SK-N-SH (cell line): ENCODE measurements around the gene HMHB1. TPM values are rescaled to one million over a fixed set of nuclear protein-coding genes. Genes with fewer than 3 reads are reported as not detected.

Experiments
- CTCF ChIA-PET: fragments of 300-600, 350-600 bp; formaldehyde crosslinking; extraction: SDS; loops from one replicate; lab custom pipeline; 2021; lab: Yijun Ruan, JAX
- POLR2A ChIA-PET: fragments of 350-600 bp; sonication (Branson Sonifier 250); formaldehyde crosslinking; extraction: SDS; loops from one replicate; lab custom pipeline; 2020; ENCODE audit warnings: antibody characterized with exemption, inconsistent platforms; lab: Yijun Ruan, JAX
- DNase-seq: peaks from one replicate; pipeline ENCODE4 v3.0.0; 2012
- H2AFZ ChIP-seq: fragments of 200-600 bp; sonication (generic); 2 replicates; pipeline ENCODE4 v1.8.1; 2016; ENCODE audit warnings: antibody characterized with exemption, mild to moderate bottlenecking, low read depth
- H3F3A ChIP-seq: fragments of 200-600 bp; sonication (generic); replicated peaks from 2 replicates; pipeline ENCODE3; 2016; ENCODE audit warnings: antibody characterized with exemption, mild to moderate bottlenecking; ENCODE audit not compliant: insufficient read depth
- H3K27ac ChIP-seq, 2 experiments: fragments of 200-500 bp in 1 of 2; fragments of 200-600 bp in 1 of 2; sonication (Bioruptor generic) in 1 of 2; sonication (generic), shearing (Covaris generic) in 1 of 2; 2 replicates each; pipeline versions ENCODE4 v1.5.1 to v1.6.1; 2014 to 2016; ENCODE audit warnings: low read depth in 2 of 2, inconsistent platforms in 1 of 2, low read length in 1 of 2, mild to moderate bottlenecking in 1 of 2, mixed read lengths in 1 of 2
- H3K27me3 ChIP-seq: fragments of 200-600 bp; sonication (generic), shearing (Covaris generic); 2 replicates; pipeline ENCODE4 v1.6.1; 2016; ENCODE audit warnings: mixed run types; ENCODE audit not compliant: insufficient read depth
- H3K36me3 ChIP-seq, 2 experiments: fragments of 200-500 bp in 1 of 2; fragments of 200-600 bp in 1 of 2; sonication (Bioruptor generic) in 1 of 2; sonication (generic) in 1 of 2; replicated peaks in 1 of 2; 2 replicates each; pipeline versions ENCODE3 to v1.5.1; 2014 to 2016; ENCODE audit warnings: low read length in 1 of 2, mild to moderate bottlenecking in 1 of 2; ENCODE audit not compliant: insufficient read depth in 2 of 2, control insufficient read depth in 1 of 2
- H3K4me1 ChIP-seq, 2 experiments: fragments of 200-500 bp in 1 of 2; fragments of 200-600 bp in 1 of 2; sonication (Bioruptor generic) in 1 of 2; sonication (generic), shearing (Covaris generic) in 1 of 2; 2 replicates each; pipeline versions ENCODE4 v1.5.1 to v1.6.1; 2014 to 2016; ENCODE audit warnings: low read depth in 1 of 2, low read length in 1 of 2, mixed run types in 1 of 2; ENCODE audit not compliant: insufficient read depth in 2 of 2, control insufficient read depth in 1 of 2
- H3K4me2 ChIP-seq: fragments of 200-600 bp; sonication (generic), shearing (Covaris generic); 2 replicates; pipeline ENCODE4 v1.6.1; 2017; ENCODE audit warnings: mixed run types
- H3K4me3 ChIP-seq, 2 experiments: fragments of 200-500 bp in 1 of 2; fragments of 200-600 bp in 1 of 2; sonication (Bioruptor generic) in 1 of 2; sonication (generic), shearing (Covaris generic) in 1 of 2; 2 replicates each; pipeline versions ENCODE4 v1.5.1 to v1.8.1; 2014 to 2016; ENCODE audit warnings: low read depth in 2 of 2, inconsistent platforms in 1 of 2, low read length in 1 of 2, mild to moderate bottlenecking in 1 of 2, mixed read lengths in 1 of 2, moderate library complexity in 1 of 2
- H3K79me2 ChIP-seq: fragments of 200-600 bp; sonication (generic); 2 replicates; pipeline ENCODE4 v1.8.1; 2017; ENCODE audit warnings: mild to moderate bottlenecking; ENCODE audit not compliant: insufficient read depth
- H3K9ac ChIP-seq: fragments of 200-600 bp; sonication (generic); 2 replicates; pipeline ENCODE4 v1.6.1; 2017; ENCODE audit warnings: mixed run types
- H3K9me2 ChIP-seq: fragments of 200-600 bp; sonication (generic); 2 replicates; pipeline ENCODE4 v1.6.1; 2017; ENCODE audit warnings: mixed run types
- H3K9me3 ChIP-seq: fragments of 200-600 bp; sonication (generic); 2 replicates; pipeline ENCODE4 v1.6.1; 2017; ENCODE audit warnings: mixed run types, mild to moderate bottlenecking, moderate library complexity
- H4K20me1 ChIP-seq: fragments of 200-600 bp; sonication (generic); 2 replicates; pipeline ENCODE4 v1.6.1; 2017; ENCODE audit warnings: mild to moderate bottlenecking, mixed run types; ENCODE audit not compliant: insufficient read depth
- CHD2 ChIP-seq: fragments of 150-350 bp; IDR thresholded peaks from 2 replicates; pipeline ENCODE4 v1.6.1; 2018; ENCODE audit warnings: low read length; ENCODE audit not compliant: partially characterized antibody
- CTCF ChIP-seq: fragments of 200-600 bp; sonication (generic); IDR thresholded peaks from 2 replicates; pipeline ENCODE4 v1.6.1; 2017; ENCODE audit warnings: antibody characterized with exemption, mild to moderate bottlenecking, moderate library complexity
- EP300 ChIP-seq, 2 experiments: IDR thresholded peaks; 2 replicates each; pipeline versions ENCODE4 v1.4.0 to v1.6.1; 2012; ENCODE audit warnings: borderline replicate concordance in 1 of 2, low read depth in 1 of 2, low read length in 1 of 2
- EZH2phosphoT487 ChIP-seq: fragments of 200-600 bp; sonication (generic); IDR thresholded peaks from 2 replicates; pipeline ENCODE4 v1.6.1; 2017; ENCODE audit warnings: low read depth, mixed run types, mild to moderate bottlenecking, antibody characterized with exemption, moderate library complexity, borderline replicate concordance
- FOSL2 ChIP-seq: IDR thresholded peaks from 2 replicates; pipeline ENCODE4 v1.4.0; 2012; ENCODE audit warnings: low read depth, mild to moderate bottlenecking, moderate library complexity, borderline replicate concordance
- FOXJ3 ChIP-seq: sonication (generic); formaldehyde crosslinking; IDR thresholded peaks from 2 replicates; pipeline ENCODE4 v1.5.1; 2020; ENCODE audit warnings: mild to moderate bottlenecking, missing genetic modification reagents
- FOXM1 ChIP-seq: IDR thresholded peaks from 2 replicates; pipeline ENCODE4 v1.4.0; 2012; ENCODE audit warnings: low read depth, mild to moderate bottlenecking
- GATA2 ChIP-seq: sonication (generic); formaldehyde crosslinking; IDR thresholded peaks from 2 replicates; pipeline ENCODE4 v1.5.0; 2020; ENCODE audit warnings: mild to moderate bottlenecking, missing genetic modification reagents
- NRF1 ChIP-seq: IDR thresholded peaks from 2 replicates; pipeline ENCODE4 v1.6.1; 2012; ENCODE audit warnings: low read depth, mild to moderate bottlenecking, low read length
- POLR2AphosphoS5 ChIP-seq: IDR thresholded peaks from 2 replicates; pipeline ENCODE4 v1.6.1; 2012; ENCODE audit warnings: low read depth, low read length
- RAD21 ChIP-seq: IDR thresholded peaks from 2 replicates; pipeline ENCODE4 v1.6.1; 2012; ENCODE audit warnings: mild to moderate bottlenecking, low read length
- RCOR1 ChIP-seq: fragments of 150-350 bp; IDR thresholded peaks from 2 replicates; pipeline ENCODE4 v1.6.1; 2017; ENCODE audit warnings: antibody characterized with exemption, low read length
- SIN3A ChIP-seq: IDR thresholded peaks from 2 replicates; pipeline ENCODE4 v1.6.1; 2012; ENCODE audit warnings: low read depth, mild to moderate bottlenecking, low read length, moderate library complexity, borderline replicate concordance
- TAF1 ChIP-seq: IDR thresholded peaks from 2 replicates; pipeline ENCODE4 v1.6.1; 2012; ENCODE audit warnings: low read depth, mild to moderate bottlenecking, low read length, moderate library complexity, borderline replicate concordance
- TEAD4 ChIP-seq: IDR thresholded peaks from 2 replicates; pipeline ENCODE4 v1.4.0; 2012; ENCODE audit warnings: mild to moderate bottlenecking, borderline replicate concordance; ENCODE audit not compliant: insufficient read depth
- USF1 ChIP-seq: IDR thresholded peaks from 2 replicates; pipeline ENCODE4 v1.4.0; 2012; ENCODE audit warnings: low read depth, borderline replicate concordance
- WGBS: methylation state at CpG from one replicate; pipeline ENCODE4 v1.1.6; 2017; ENCODE audit warnings: low lambda C conversion rate; 5-methylcytosine and 5-hydroxymethylcytosine counted together
- polyA plus RNA-seq, 3 experiments: library from polyadenylated mRNA; depleted of rRNA; stranded (reverse); fragments of >200 nt; gene quantifications; 2 replicates each; pipeline ENCODE4 v1.2.3, GENCODE V29; 2012
- TF ChIP-seq, protein P1 (sequence below): fragments of 150-350 bp; IDR thresholded peaks from 2 replicates; pipeline ENCODE4 v1.6.1; 2017; ENCODE audit warnings: antibody characterized with exemption, low read length, low read depth, borderline replicate concordance

The HMHB1 gene
- polyA plus RNA-seq, 1 of the 3 experiments (the other 2 are of a cell fraction): not detected

GRCh38 chr5:143860211-143860610 lies 48.2 kb downstream of the HMHB1 start:
- ChIA-PET CTCF (no interaction called here), POLR2A (no interaction called here)
- Histone ChIP-seq H3K4me3 (no peak overlapping the region), H3F3A (no peaks in the 10 kb centered on the region), H3K27ac (no peak overlapping the region), H3K9me3 (no peaks in the 10 kb centered on the region), H3K79me2 (no peaks in the 10 kb centered on the region), H3K4me2 (no peak overlapping the region), H2AFZ (no peak overlapping the region), H3K4me1 (peaks cover 0 to 5% of the 10 kb centered on the region in 2 experiments; a peak in 1 of 4 replicates), H4K20me1 (no peaks in the 10 kb centered on the region), H3K9ac (no peak overlapping the region), H3K27me3 (no peaks in the 10 kb centered on the region), H3K9me2 (no peaks in the 10 kb centered on the region), H3K36me3 (no peaks in the 10 kb centered on the region)
- 67% methylated on average over 1 of the region's 1 CpG for WGBS
- TF ChIP-seq CTCF (no peak), RCOR1 (no peak), FOSL2 (no peak), SIN3A (no peak), RAD21 (no peak), TEAD4 (no peak), NRF1 (no peak), GATA2 (CRISPR knock-in tag) (no peak), CHD2 (no peak), POLR2AphosphoS5 (no peak), USF1 (no peak), FOXM1 (no peak), FOXJ3 (CRISPR knock-in tag) (no peak), EZH2phosphoT487 (no peak), TAF1 (no peak), EP300 (IDR thresholded peaks at IDR 0.05; ENCODE audit: borderline replicate concordance in 1 of 2, low read depth in 1 of 2, low read length in 1 of 2) (no peak)
- TF ChIP-seq, protein P1, sequence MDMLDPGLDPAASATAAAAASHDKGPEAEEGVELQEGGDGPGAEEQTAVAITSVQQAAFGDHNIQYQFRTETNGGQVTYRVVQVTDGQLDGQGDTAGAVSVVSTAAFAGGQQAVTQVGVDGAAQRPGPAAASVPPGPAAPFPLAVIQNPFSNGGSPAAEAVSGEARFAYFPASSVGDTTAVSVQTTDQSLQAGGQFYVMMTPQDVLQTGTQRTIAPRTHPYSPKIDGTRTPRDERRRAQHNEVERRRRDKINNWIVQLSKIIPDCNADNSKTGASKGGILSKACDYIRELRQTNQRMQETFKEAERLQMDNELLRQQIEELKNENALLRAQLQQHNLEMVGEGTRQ: no peak
- DNase-seq: no peak
